HG02885 (cell line): ENCODE data around the gene DNAJC1.

Experiments used
- ATAC-seq: cut with Tn5 transposase; IDR thresholded peaks from one replicate; pipeline ENCODE4 v1.9.1; 2021; ENCODE audit warnings: mild to moderate bottlenecking; ENCODE audit not compliant: unreplicated experiment, poor library complexity

Gene DNAJC1

DNA sequence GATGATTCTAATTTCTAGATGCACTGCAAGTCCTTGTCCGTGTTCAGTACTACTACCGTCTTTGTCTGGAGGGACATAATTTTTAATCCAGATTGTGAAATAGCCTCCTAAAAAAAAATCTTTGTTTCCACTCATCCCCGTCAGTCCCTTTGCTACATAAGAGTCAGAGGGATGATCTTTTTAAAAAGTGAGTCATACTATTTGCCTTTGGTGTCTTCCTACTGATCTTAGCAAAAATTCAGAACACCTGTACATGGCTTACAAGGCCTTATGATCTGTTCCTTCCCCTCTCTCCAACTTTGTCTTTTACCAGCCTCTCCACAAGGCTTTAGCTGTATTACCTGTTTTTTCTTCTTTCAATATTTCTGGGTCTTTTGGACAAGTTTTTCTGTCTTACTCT, 296.0 kb downstream of the DNAJC1 start:
- ATAC-seq: no peak
